NOMO-1 (cell line): ENCODE data around the gene C4B.

ENCODE experiments used
- DNase-seq, 2 experiments: peaks; one replicate each; lab custom pipeline; 2025; ENCODE audit not compliant: unreplicated experiment in 2 of 2; lab: John Stamatoyannopoulos, UW

C4B gene

DNA sequence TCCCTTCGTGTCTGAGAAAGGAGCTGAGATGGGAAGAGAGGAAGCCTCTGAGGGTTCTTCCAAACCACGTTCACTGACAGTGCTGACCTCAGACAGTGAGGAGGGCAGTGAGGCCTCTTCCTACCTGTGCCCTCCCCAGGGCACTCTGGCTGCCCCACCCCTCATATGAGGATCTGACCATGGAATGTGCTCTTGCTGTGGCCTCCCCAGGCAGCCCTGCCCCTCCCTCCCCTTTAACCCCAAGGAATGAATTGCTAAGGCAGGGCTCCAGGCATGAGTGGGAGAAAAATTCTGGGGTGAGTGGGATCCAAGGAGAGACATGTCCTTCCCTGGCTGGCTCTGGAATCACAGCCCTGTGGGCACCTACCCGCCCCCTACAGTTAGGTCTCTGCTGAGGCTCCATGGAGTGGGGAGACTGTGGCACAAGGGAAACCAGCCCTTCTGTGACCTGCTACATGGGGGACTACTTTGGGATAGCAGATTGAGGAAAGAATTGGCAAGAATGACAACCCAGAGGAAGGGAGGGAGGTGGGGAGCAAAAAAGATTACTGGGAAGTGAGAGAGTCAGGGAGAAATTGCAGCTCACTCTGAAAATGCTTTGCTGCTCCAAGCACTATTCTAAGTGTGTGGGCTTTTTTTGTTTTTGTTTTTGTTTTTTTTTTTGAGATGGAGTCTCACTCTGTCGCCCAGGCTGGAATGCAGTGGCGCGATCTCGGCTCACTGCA lies 65.1 kb downstream of the C4B start:
- no peak for DNase-seq

- DNase-seq: peak; percentile 47 to 50
Observed at GRCh38 chr6:32081168-32081990, 66.8 kb downstream of the C4B start.

DNA sequence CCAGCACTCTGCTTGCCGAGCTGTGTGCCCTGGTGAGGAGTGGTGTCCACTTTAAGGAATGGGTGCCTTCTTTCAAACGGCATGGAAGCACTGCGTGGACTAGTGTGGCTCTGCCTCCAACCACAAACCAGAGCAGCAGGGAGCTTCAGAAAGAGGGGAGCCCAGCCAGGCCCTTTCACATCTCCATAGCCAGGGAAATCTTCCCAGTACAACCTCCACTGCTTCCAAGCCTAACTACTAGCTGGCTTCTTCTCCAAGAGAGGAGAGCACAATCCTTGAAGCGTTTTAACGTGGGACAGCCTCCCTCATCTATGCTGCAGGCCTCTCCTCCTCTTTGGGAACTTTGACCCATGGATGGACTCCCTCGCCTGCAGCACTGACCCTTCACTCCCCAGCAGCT lies 67.9 kb downstream of the C4B start:
- no peak for DNase-seq

DNA sequence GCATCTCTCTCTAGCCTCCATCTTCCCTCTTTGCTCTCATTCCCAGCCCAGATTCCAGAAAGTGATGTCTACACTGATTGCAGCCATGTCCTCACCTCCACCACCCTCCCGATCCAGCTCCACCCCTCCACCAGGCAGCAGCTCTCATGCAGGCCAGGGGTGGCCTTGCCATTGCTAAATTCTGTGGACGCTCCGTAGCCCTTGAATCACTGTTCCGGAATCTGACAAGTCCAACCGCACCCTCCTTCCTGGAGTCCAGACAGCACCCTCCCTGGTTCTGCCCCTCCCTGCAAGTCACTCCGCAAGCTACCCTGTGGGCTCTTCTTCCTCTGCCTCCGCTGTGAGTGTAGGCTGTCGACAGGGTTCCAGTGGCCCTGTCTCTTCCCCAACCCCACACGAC lies 68.3 kb downstream of the C4B start:
- DNase-seq: no peak

GRCh38 chr6:32083812-32084768 lies 69.5 kb downstream of the C4B start:
- DNase-seq: no peak

DNA sequence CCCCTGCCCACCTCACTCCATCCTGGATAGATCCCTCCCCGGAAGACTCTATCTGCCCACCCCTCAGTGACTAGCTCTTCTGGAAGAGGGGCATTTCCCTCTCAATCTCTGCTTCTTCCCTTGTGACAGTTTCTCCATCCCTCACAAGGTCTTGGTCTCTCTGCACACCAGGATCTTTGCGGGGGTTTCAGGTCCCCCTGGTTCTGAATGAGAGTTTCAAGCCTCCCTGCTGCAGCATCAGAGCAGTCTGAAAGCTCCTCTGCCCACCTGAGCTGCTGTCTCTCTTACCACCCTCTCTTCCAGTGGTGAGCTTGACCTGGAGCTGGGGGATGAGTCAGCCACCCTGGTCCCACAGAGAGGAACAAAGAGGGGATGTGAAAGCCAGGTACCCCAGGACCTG lies 70.2 kb downstream of the C4B start:
- DNase-seq: no peak
